GM15510 (cell line): Measurements from ENCODE around the gene NBEAL1.

Experiments used
- POLR2A ChIP-seq: IDR thresholded peaks from 3 replicates; pipeline ENCODE4 v1.6.1; 2011; ENCODE audit warnings: borderline replicate concordance; ENCODE audit not compliant: insufficient read length; ENCODE audit errors: extremely low read depth

The NBEAL1 gene

GRCh38 chr2:203077451-203077850, 62.8 kb downstream of the NBEAL1 start:
- no peak for TF ChIP-seq POLR2A

GRCh38 chr2:203080447-203081045, 65.9 kb downstream of the NBEAL1 start:
- no peak for TF ChIP-seq POLR2A

GRCh38 chr2:203083328-203083727, 68.7 kb downstream of the NBEAL1 start:
- no peak for TF ChIP-seq POLR2A

GRCh38 chr2:203097735-203098134, 83.1 kb downstream of the NBEAL1 start:
- no peak for TF ChIP-seq POLR2A

GRCh38 chr2:203104273-203104672, 89.6 kb downstream of the NBEAL1 start:
- TF ChIP-seq POLR2A, result no peak

- no peak for TF ChIP-seq POLR2A
These were observed 91.3 kb downstream of the NBEAL1 start for GRCh38 chr2:203105996-203106395.

- no peak for TF ChIP-seq POLR2A
These were observed 97.7 kb downstream of the NBEAL1 start for GRCh38 chr2:203112342-203112741.

GRCh38 chr2:203122317-203122986, 107.8 kb downstream of the NBEAL1 start:
- TF ChIP-seq POLR2A, result no peak

GRCh38 chr2:203126996-203127395, 112.3 kb downstream of the NBEAL1 start:
- TF ChIP-seq POLR2A, result no peak

GRCh38 chr2:203135105-203135504, 120.4 kb downstream of the NBEAL1 start:
- TF ChIP-seq POLR2A, result no peak

- no peak for TF ChIP-seq POLR2A
These were observed 128.7 kb downstream of the NBEAL1 start for GRCh38 chr2:203143391-203143790.

- no peak for TF ChIP-seq POLR2A
These were observed 134.5 kb downstream of the NBEAL1 start for GRCh38 chr2:203149194-203149593.

GRCh38 chr2:203155406-203155805, 140.7 kb downstream of the NBEAL1 start:
- TF ChIP-seq POLR2A, result no peak

GRCh38 chr2:203164311-203164935, 149.7 kb downstream of the NBEAL1 start:
- TF ChIP-seq POLR2A, result no peak

- no peak for TF ChIP-seq POLR2A
These were observed 153.1 kb downstream of the NBEAL1 start for GRCh38 chr2:203167751-203168150.

- no peak for TF ChIP-seq POLR2A
These were observed 155.8 kb downstream of the NBEAL1 start for GRCh38 chr2:203170502-203170901.
